AG09319 (cell line): ENCODE data around the gene ABCC1.
"Not testable (repeated sequence)": the region's sequence is repeated elsewhere in the genome, so short reads cannot be mapped to it uniquely, and the experiment has no call there.

Experiments used
- DNase-seq: peaks from one replicate; pipeline ENCODE4 v3.0.0-alpha.2; 2010; ENCODE audit warnings: low read depth; ENCODE audit errors: extremely low read depth
- CTCF ChIP-seq: IDR thresholded peaks from 2 replicates; pipeline ENCODE4 v1.5.1; 2011; ENCODE audit warnings: low read depth, mild to moderate bottlenecking, inconsistent platforms, low read length, moderate library complexity

The ABCC1 gene

DNA sequence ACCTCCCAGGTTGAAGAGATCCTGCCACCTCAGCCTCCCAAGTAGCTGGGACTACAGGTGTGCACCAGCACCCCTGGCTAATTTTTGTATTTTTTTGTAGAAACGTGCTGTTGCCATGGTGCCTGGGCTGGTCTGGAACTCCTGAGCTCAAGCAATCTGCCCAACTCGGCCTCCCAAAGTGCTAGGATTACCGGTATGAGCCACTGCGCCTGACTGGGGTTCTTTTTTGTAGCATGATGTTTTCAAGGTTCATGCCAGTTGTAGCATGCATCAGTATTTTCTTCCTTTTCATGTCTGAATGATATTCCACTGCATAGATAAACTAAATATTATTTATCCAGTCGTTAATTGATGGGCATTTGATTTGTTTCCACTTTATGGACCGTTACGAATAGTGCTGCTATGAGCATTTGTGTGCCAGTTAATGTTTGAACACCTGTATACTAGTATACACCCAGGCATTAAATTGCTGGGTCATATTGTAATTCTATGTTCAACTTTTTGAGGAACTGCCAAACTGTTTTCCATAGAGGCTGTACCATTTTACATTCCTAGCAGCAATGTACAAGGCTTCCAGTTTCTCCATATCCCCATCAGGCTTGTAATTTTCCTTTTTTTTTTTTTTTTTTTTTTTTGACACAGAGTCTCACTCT lies 36.2 kb upstream of the ABCC1 start:
- no peak for TF ChIP-seq CTCF
- DNase-seq = no peak

- TF ChIP-seq CTCF = no peak
- DNase-seq = no peak
These were observed 33.8 kb upstream of the ABCC1 start for GRCh38 chr16:15915555-15916081.

- no peak for DNase-seq
- no peak for TF ChIP-seq CTCF
These were observed 33.1 kb upstream of the ABCC1 start for GRCh38 chr16:15916323-15916722.

DNA sequence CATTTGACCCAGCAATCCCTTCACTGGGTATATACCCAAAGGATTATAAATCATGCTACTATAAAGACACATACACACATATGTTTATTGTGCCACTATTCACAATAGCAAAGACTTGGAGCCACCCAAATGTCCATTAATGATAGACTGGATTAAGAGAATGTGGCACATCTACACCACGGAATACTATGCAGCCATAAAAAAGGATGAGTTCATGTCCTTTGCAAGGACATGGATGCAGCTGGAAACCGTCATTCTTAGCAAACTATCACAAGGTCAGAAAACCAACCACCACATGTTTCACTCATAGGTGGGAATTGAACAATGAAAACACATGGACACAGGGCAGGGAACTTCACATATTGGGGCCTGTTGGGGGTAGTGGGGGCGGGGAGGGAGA lies 31.1 kb upstream of the ABCC1 start:
- DNase-seq = not testable (repeated sequence)

DNA sequence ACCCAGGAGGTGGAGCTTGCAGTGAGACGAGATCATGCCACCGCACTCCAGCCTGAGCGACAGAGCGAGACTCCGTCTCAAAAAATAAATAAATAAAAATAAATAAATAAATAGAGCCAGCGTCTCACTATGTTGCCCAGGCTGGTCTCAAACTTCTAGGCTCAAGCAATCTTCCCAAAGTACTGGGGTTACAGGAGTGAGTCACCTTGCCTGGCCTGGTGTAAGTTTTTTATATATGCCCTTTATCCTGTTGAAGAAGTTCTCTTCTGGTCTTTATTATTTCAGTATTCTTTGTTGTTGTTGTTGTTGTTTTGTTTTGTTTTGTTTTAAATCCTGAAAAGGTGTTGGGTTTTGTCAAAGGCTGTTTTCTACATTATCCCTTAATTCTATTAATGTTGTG lies 30.1 kb upstream of the ABCC1 start:
- TF ChIP-seq CTCF = no peak

DNA sequence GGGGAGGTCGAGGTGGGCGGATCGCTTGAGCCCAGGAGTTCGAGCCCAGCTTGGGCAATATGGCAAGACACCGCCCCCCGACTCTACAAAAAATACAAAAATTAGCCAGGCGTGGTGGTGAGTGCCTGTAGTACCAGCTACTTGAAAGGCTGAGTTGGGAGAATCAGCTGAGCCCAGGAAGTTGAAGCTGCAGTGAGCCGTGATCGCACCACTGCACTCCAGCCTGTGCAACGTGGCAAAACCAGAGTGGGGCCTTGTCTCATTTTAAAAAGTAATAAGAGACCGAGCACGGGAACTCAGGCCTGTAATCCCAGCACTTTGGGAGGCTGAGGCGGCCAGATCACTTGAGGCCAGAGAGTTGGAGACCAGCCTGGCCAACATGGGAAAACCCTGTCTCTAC lies 24.4 kb upstream of the ABCC1 start:
- DNase-seq = no peak
- no peak for TF ChIP-seq CTCF

More for the DNA sequence above, 30.1 kb upstream of the ABCC1 start:
- no peak for DNase-seq

DNA sequence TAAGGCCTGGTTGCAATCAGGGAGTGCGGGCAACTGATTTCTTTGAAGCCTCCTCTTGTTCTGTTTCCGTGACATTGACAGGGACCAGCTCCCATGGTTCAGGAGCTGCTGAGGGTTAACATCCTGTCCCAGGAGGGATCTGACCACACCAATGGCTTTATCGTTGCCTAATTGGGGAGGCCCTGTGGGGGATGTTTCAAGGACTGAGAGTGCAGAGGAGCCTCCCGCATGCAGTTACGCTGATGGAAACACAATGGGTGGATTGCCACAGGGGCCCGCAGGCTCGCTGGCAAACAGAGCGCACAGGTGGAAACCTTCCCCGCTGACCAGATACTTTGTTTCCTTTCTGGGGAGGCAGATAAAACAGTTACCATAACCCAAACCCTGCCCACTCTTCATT lies 23.8 kb upstream of the ABCC1 start:
- no peak for DNase-seq
- no peak for TF ChIP-seq CTCF

DNA sequence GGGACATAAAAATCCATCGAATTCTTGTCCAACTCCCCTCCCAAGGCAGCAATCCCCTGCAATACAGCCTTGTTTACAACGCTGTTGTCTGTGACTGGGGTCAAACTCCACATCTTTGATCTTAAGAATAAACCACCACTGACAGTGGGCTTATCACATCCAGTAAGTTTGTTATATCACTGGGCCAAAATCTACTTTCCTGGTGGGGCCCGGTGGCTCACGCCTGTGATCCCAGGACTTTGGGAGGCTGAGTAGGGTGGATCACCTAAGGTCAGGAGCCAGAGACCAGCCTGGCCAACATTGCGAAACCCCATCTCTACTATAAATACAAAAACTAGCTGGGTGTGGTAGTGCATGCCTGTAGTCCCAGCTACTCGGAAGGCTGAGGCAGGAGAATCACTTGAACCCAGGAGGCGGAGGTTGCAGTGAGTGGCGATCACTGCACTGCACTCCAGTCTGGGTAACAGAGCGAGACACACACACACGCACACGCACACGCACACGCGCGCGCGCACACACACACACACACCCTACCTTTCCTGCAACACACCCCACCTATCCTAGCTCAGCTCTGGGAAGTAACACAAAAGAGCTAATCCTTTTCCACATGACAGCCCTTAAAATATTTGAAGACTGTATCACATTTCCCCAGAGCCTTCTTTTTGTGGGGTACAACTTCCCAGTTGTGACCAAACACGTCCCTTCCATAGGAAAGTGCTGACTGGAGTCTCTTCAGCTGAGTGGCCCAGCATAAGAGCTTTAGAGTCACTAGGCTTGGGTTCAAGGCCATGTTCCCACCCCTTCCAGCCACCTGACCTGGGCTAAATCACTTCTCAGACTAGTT lies 20.9 kb upstream of the ABCC1 start:
- TF ChIP-seq CTCF = no peak
- no peak for DNase-seq
